HT-29 (cell line): ENCODE measurements around the gene PDE6B. TPM values are rescaled to one million over a fixed set of nuclear protein-coding genes. Genes with fewer than 3 reads are reported as not detected.
"Not testable (repeated sequence)": the region's sequence is repeated elsewhere in the genome, so short reads cannot be mapped to it uniquely, and the experiment has no call there.

Experiments used
- DNase-seq: peaks from one replicate; pipeline ENCODE4 v3.0.0-alpha.2; 2015; ENCODE audit warnings: low spot score
- total RNA-seq: library from RNA; depleted of rRNA; stranded (reverse); fragments of >200 nt; shearing (Covaris generic); gene quantifications from 2 replicates; pipeline ENCODE4 v1.2.3, GENCODE V29; 2014

Gene PDE6B
- total RNA-seq, 1 experiment from 2014 or later = not detected

GRCh38 chr4:656436-657337 is 31.3 kb downstream of the PDE6B start:
- no peak for DNase-seq

- DNase-seq = no peak
These were observed 32.0 kb downstream of the PDE6B start for GRCh38 chr4:657338-657833.

- DNase-seq = no peak
These were observed 32.7 kb downstream of the PDE6B start for GRCh38 chr4:657834-658667.

- DNase-seq = no peak
These were observed 33.6 kb downstream of the PDE6B start for GRCh38 chr4:658681-659667.

GRCh38 chr4:659851-660250 is 34.5 kb downstream of the PDE6B start:
- DNase-seq = no peak

- no peak for DNase-seq
These were observed 35.0 kb downstream of the PDE6B start for GRCh38 chr4:660401-660800.

- no peak for DNase-seq
These were observed 35.9 kb downstream of the PDE6B start for GRCh38 chr4:661231-661630.

GRCh38 chr4:661881-662761 is 36.7 kb downstream of the PDE6B start:
- DNase-seq = no peak

- DNase-seq = no peak
These were observed 37.7 kb downstream of the PDE6B start for GRCh38 chr4:663046-663437.

- DNase-seq = no peak
These were observed 38.4 kb downstream of the PDE6B start for GRCh38 chr4:663438-664428.

GRCh38 chr4:664713-665231 is 39.4 kb downstream of the PDE6B start:
- DNase-seq = no peak

- DNase-seq = no peak
These were observed 40.0 kb downstream of the PDE6B start for GRCh38 chr4:665381-665750.

- DNase-seq = no peak
These were observed 40.5 kb downstream of the PDE6B start for GRCh38 chr4:665751-666435.

GRCh38 chr4:666436-666810 is 41.0 kb downstream of the PDE6B start:
- no peak for DNase-seq

GRCh38 chr4:666822-667544 is 41.6 kb downstream of the PDE6B start:
- no peak for DNase-seq

GRCh38 chr4:667545-667925 is 42.2 kb downstream of the PDE6B start:
- no peak for DNase-seq

GRCh38 chr4:668219-668618 is 42.8 kb downstream of the PDE6B start:
- not testable (repeated sequence) for DNase-seq
